H1 (cell line): ENCODE results near the gene MRPL3. TPM values are rescaled to one million over a fixed set of nuclear protein-coding genes. Genes with fewer than 3 reads are reported as not detected.

Experiments
- CTCF ChIA-PET: fragments of 300-600 bp; sonication (Branson Sonifier 250); formaldehyde crosslinking; loops from one replicate; lab custom pipeline; 2021; ENCODE audit not compliant: partially characterized antibody; lab: Charles Lee
- POLR2A ChIA-PET: fragments of 300-600 bp; sonication (Branson Sonifier 250); formaldehyde crosslinking; loops from one replicate; lab custom pipeline; 2021; ENCODE audit warnings: inconsistent platforms; ENCODE audit not compliant: partially characterized antibody; lab: Charles Lee
- DNase-seq, 2 experiments: peaks; one replicate each; pipeline versions ENCODE4 v3.0.0 to v3.0.0-alpha.2; 2010 to 2022; ENCODE audit warnings: low spot score in 2 of 2, low read depth in 1 of 2, mixed read lengths in 1 of 2
- FAIRE-seq: peaks from 2 replicates; lab custom pipeline; 2011; peaks lifted over from hg19 to GRCh38; lab: Jason Lieb, UNC
- H2AFZ ChIP-seq: 2 replicates; pipeline ENCODE4 v1.8.1; 2012; ENCODE audit warnings: low read length, inconsistent platforms
- H2AK5ac ChIP-seq: 2 replicates; pipeline ENCODE4 v1.6.1; 2013; ENCODE audit warnings: low read depth, low read length
- H2BK120ac ChIP-seq: replicated peaks from 2 replicates; pipeline ENCODE3; 2013; ENCODE audit warnings: low read depth, low read length, inconsistent platforms
- H2BK12ac ChIP-seq: 2 replicates; pipeline ENCODE4 v1.6.1; 2013; ENCODE audit warnings: low read depth, low read length
- H2BK15ac ChIP-seq: 2 replicates; pipeline ENCODE4 v1.6.1; 2013; ENCODE audit warnings: low read length
- H2BK20ac ChIP-seq: 2 replicates; pipeline ENCODE4 v1.6.1; 2013; ENCODE audit warnings: low read length
- H2BK5ac ChIP-seq: 2 replicates; pipeline ENCODE4 v1.6.1; 2013; ENCODE audit warnings: low read depth, low read length
- H3K14ac ChIP-seq: 2 replicates; pipeline ENCODE4 v1.6.1; 2013; ENCODE audit warnings: inconsistent platforms; ENCODE audit not compliant: insufficient read length
- H3K18ac ChIP-seq: 2 replicates; pipeline ENCODE4 v1.6.1; 2013; ENCODE audit warnings: low read length; ENCODE audit errors: extremely low read depth
- H3K23ac ChIP-seq: 2 replicates; pipeline ENCODE4 v1.6.1; 2013; ENCODE audit warnings: inconsistent platforms; ENCODE audit not compliant: insufficient read length
- H3K23me2 ChIP-seq: 2 replicates; pipeline ENCODE4 v1.6.1; 2013; ENCODE audit warnings: low read depth, low read length
- H3K27ac ChIP-seq: 2 replicates; pipeline ENCODE4 v1.6.1; 2011; ENCODE audit warnings: low read depth, low read length, inconsistent platforms
- H3K27me3 ChIP-seq, 4 experiments: replicated peaks in 1 of 4; 1 replicate in 1 of 4; 2 replicates in 3 of 4; pipeline versions ENCODE4 v1.6.1 to v1.8.1; 2011 to 2013; ENCODE audit warnings: low read length in 3 of 4, mild to moderate bottlenecking in 3 of 4, inconsistent platforms in 2 of 4, mixed read lengths in 2 of 4, moderate library complexity in 1 of 4; ENCODE audit not compliant: control insufficient read depth in 3 of 4, insufficient read depth in 3 of 4; ENCODE audit errors: extremely low read depth in 1 of 4
- H3K36me3 ChIP-seq, 4 experiments: 2 replicates each; pipeline versions ENCODE4 v1.6.1 to v1.8.1; 2011 to 2013; ENCODE audit warnings: mild to moderate bottlenecking in 4 of 4, low read length in 3 of 4, moderate library complexity in 2 of 4, control low read depth in 1 of 4, inconsistent platforms in 1 of 4; ENCODE audit not compliant: insufficient read depth in 4 of 4, control insufficient read depth in 2 of 4
- H3K4ac ChIP-seq: replicated peaks from 2 replicates; pipeline ENCODE3; 2013; ENCODE audit warnings: low read length, low read depth, mixed read lengths, inconsistent platforms; ENCODE audit not compliant: insufficient read length
- H3K4me1 ChIP-seq, 4 experiments: replicated peaks in 1 of 4; 1 replicate in 1 of 4; 2 replicates in 3 of 4; pipeline versions ENCODE4 v1.6.1 to v1.8.1; 2011 to 2013; ENCODE audit warnings: low read length in 3 of 4, inconsistent platforms in 2 of 4, mixed read lengths in 1 of 4; ENCODE audit not compliant: insufficient read depth in 4 of 4, control insufficient read depth in 3 of 4
- H3K4me2 ChIP-seq, 2 experiments: 2 replicates each; pipeline versions ENCODE4 v1.6.1 to v1.8.1; 2011 to 2013; ENCODE audit warnings: low read depth in 2 of 2, low read length in 2 of 2, control low read depth in 1 of 2, inconsistent platforms in 1 of 2, mild to moderate bottlenecking in 1 of 2; ENCODE audit not compliant: insufficient read depth in 1 of 2
- H3K4me3 ChIP-seq, 4 experiments: fragments of 200-600, 300-600 bp in 1 of 4; sonication (generic), shearing (Covaris generic), sonication (Bioruptor Twin) in 1 of 4; 2 replicates each; pipeline versions ENCODE4 v1.5.1 to v1.8.1; 2011 to 2016; ENCODE audit warnings: low read length in 4 of 4, low read depth in 3 of 4, control low read depth in 2 of 4, inconsistent platforms in 2 of 4, mild to moderate bottlenecking in 2 of 4, mixed read lengths in 1 of 4, moderate library complexity in 1 of 4; ENCODE audit not compliant: insufficient read depth in 2 of 4; ENCODE audit errors: extremely low read depth in 1 of 4
- H3K56ac ChIP-seq: replicated peaks from 2 replicates; pipeline ENCODE3; 2013; ENCODE audit warnings: low read depth, mild to moderate bottlenecking, mixed read lengths, low read length, inconsistent platforms; ENCODE audit not compliant: insufficient read length
- H3K79me1 ChIP-seq: 2 replicates; pipeline ENCODE4 v1.6.1; 2013; ENCODE audit warnings: low read depth, low read length, control low read depth
- H3K79me2 ChIP-seq, 2 experiments: 2 replicates each; pipeline versions ENCODE4 v1.6.1 to v1.8.1; 2012 to 2013; ENCODE audit warnings: low read length in 2 of 2, mild to moderate bottlenecking in 2 of 2, inconsistent platforms in 1 of 2; ENCODE audit not compliant: insufficient read depth in 2 of 2, control insufficient read depth in 1 of 2
- H3K9ac ChIP-seq, 4 experiments: replicated peaks in 1 of 4; 1 replicate in 1 of 4; 2 replicates in 3 of 4; pipeline versions ENCODE4 v1.6.1 to v1.8.1; 2011 to 2013; ENCODE audit warnings: low read depth in 3 of 4, low read length in 3 of 4, control low read depth in 2 of 4, mild to moderate bottlenecking in 2 of 4, moderate library complexity in 2 of 4, inconsistent platforms in 1 of 4; ENCODE audit errors: extremely low read depth in 1 of 4
- H3K9me3 ChIP-seq, 2 experiments: 2 replicates each; pipeline versions ENCODE4 v1.6.1 to v1.8.1; 2012 to 2013; ENCODE audit warnings: mild to moderate bottlenecking in 2 of 2, moderate library complexity in 2 of 2, control low read depth in 1 of 2, inconsistent platforms in 1 of 2, low read depth in 1 of 2, low read length in 1 of 2, mixed read lengths in 1 of 2; ENCODE audit not compliant: insufficient read depth in 2 of 2
- H4K20me1 ChIP-seq, 2 experiments: replicated peaks in 1 of 2; 2 replicates each; pipeline versions ENCODE3 to v1.8.1; 2011 to 2013; ENCODE audit warnings: inconsistent platforms in 2 of 2, low read length in 2 of 2, mild to moderate bottlenecking in 1 of 2; ENCODE audit not compliant: insufficient read depth in 2 of 2, control insufficient read depth in 1 of 2
- H4K5ac ChIP-seq: 2 replicates; pipeline ENCODE4 v1.6.1; 2013; ENCODE audit warnings: low read length, low read depth, mixed read lengths, inconsistent platforms; ENCODE audit not compliant: insufficient read length
- H4K8ac ChIP-seq: 2 replicates; pipeline ENCODE4 v1.8.0; 2013; ENCODE audit warnings: mild to moderate bottlenecking, moderate library complexity, low read length, inconsistent platforms; ENCODE audit not compliant: insufficient read depth; ENCODE audit errors: extremely low read depth
- H4K91ac ChIP-seq: replicated peaks from 2 replicates; pipeline ENCODE3; 2013; ENCODE audit warnings: low read length, mixed read lengths, inconsistent platforms; ENCODE audit not compliant: insufficient read length
- BACH1 ChIP-seq: IDR thresholded peaks from 2 replicates; pipeline ENCODE4 v1.6.1; 2012; ENCODE audit warnings: low read length, improper control_type of control experiment
- CBX8 ChIP-seq: fragments of 300-800, 300-1000 bp; sonication (generic); IDR thresholded peaks from 2 replicates; pipeline ENCODE4 v1.7.1; 2016; ENCODE audit warnings: low read depth, low read length, borderline replicate concordance
- TEAD4 ChIP-seq: IDR thresholded peaks from 2 replicates; pipeline ENCODE4 v1.6.1; 2012; ENCODE audit warnings: low read depth, low read length, inconsistent platforms, mixed read lengths
- polyA plus RNA-seq, 7 experiments: library from polyadenylated mRNA; depleted of rRNA in 3 of 7; stranded (reverse) in 5 of 7; unstranded in 2 of 7; fragments of >200 nt in 5 of 7; fragments of 200-250 nt in 2 of 7; gene quantifications; 1 replicate in 5 of 7; 2 replicates in 1 of 7; 4 replicates in 1 of 7; pipeline versions ENCODE4 v1.2.1 to v1.2.3, GENCODE V29; 2011 to 2013; ENCODE audit warnings: missing spikeins in 2 of 7, mixed read lengths in 2 of 7
- total RNA-seq: library from RNA; stranded (reverse); fragmentation: NEBNext Ultra II Directional; extraction: Animal tissue kit (Norgen Biotek cat#: 25700); gene quantifications from 2 replicates; pipeline ENCODE4 v1.2.1, GENCODE V29; 2021

Gene MRPL3
- total and polyA plus RNA-seq, 2 of the 8 experiments (the other 6 are each of a cell fraction or from before 2014, with no cell fraction given): 164 to 175 TPM

- H3K4me3 ChIP-seq: no peak overlapping the region
- CTCF ChIA-PET: interaction anchor here (1.0 to 1.4 kb wide), 3 partner anchors 8 to 462 kb away, joined by 3 to 4 read pairs (median 4); no protein-coding TSS in a partner anchor
- no peak for TF ChIP-seq BACH1
- TF ChIP-seq CBX8: no peak
- TF ChIP-seq TEAD4: no peak
These were observed 43.7 kb upstream of the MRPL3 start for GRCh38 chr3:131546441-131546840.

More at GRCh38 chr3:131546441-131546840, 43.7 kb upstream of the MRPL3 start:
- no peak overlapping the region for H4K91ac ChIP-seq
- H2BK15ac ChIP-seq: no peak overlapping the region
- H2BK120ac ChIP-seq: no peak overlapping the region
- H2AK5ac ChIP-seq: no peak overlapping the region
- no peak overlapping the region for H2AFZ ChIP-seq
- no peak overlapping the region for H3K18ac ChIP-seq
- no peak overlapping the region for H3K23ac ChIP-seq
- H3K4ac ChIP-seq: no peak overlapping the region
- DNase-seq (no peak), FAIRE-seq (no peak)
- H3K27ac ChIP-seq: no peak overlapping the region
- POLR2A ChIA-PET: no interaction called here
- H2BK12ac ChIP-seq: no peak overlapping the region
- no peak overlapping the region for H2BK20ac ChIP-seq
- no peaks in the 10 kb centered on the region for H3K79me2 ChIP-seq
- H3K9ac ChIP-seq: no peak overlapping the region
- no peaks in the 10 kb centered on the region for H3K9me3 ChIP-seq
- H3K79me1 ChIP-seq: no peaks in the 10 kb centered on the region
- H3K56ac ChIP-seq: no peak overlapping the region
- H3K4me1 ChIP-seq: no peaks in the 10 kb centered on the region
- H4K20me1 ChIP-seq: no peaks in the 10 kb centered on the region
- H3K23me2 ChIP-seq: no peaks in the 10 kb centered on the region
- H4K8ac ChIP-seq: no peak overlapping the region
- H3K27me3 ChIP-seq: no peaks in the 10 kb centered on the region
- H3K14ac ChIP-seq: no peak overlapping the region
- no peaks in the 10 kb centered on the region for H3K36me3 ChIP-seq
- no peak overlapping the region for H2BK5ac ChIP-seq
- H4K5ac ChIP-seq: no peak overlapping the region
- H3K4me2 ChIP-seq: no peak overlapping the region
